RPMI8226 (cell line): ENCODE results near the gene WNT11.
A peak's percentile ranks its signal among the peaks of the same experiment; 100 is the strongest.
"Not testable (repeated sequence)": the region's sequence is repeated elsewhere in the genome, so short reads cannot be mapped to it uniquely, and the experiment has no call there.

Experiments
- DNase-seq: peaks from one replicate; pipeline ENCODE4 v3.0.0-alpha.2; 2015

WNT11 gene

DNA sequence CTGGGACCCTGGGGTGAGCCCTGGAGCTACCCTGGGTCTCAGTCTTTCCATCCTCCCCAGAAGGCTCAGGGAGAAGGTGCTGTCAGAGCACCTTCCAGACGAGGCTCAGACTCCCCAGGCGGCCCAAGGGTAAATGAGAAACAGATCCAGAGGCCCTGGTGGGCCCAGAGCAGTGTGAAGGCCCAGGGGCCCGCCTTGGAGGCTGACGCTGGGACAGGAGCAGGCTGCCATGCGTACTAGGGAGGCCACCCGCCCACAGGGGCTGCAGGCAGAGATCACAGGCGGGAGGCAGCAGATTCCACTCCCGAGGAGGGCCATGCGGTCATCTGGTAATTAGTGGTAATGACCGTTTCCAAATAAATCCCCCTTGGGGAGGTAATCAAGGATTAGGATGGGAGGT is 5.2 kb downstream of the WNT11 start:
- DNase-seq = no peak

DNA sequence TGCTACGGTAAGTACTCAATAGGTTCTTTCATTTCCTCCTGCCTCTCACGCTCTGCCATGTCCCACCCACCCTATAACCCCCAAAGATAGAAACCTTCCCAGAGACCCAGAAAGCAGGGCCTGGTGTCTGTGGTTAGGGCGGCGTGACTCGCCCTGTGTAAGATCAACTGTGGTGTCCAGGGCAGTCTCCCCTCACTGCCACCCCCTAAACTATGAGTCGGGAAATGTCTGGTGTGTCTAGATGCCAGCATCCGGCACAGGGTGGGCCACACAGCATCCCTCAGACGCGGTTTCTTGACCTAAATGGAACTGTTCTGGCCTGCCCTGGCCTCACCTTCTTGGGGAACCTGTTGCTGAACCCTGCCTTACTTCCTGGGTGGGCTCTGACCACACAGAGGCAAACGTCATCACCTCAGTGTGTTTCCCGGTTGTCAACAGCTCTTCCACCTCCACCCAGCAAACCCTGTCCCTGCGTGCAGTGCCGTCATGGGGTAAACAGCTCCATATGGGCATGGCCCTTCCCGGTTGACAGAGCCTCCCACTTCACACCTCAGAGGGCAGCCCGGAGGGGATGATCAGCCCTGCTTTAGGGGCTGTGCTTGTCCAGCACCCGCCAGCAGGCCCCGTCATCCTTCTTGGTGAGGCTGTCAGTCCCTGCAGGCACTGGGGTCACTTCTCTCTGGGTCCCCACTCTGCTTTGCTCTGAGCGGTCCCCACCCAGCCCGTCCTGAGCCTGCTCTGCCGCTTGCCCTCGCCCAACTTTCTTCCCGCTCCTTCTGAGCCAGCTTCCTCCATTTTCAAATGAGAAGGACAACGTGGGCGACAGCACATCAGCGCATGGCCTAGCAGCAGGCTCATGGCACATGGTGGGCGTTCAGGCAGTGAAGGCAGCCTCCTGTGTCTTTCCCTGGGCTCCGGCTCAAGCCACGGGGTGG is 6.0 kb downstream of the WNT11 start:
- no peak for DNase-seq

DNA sequence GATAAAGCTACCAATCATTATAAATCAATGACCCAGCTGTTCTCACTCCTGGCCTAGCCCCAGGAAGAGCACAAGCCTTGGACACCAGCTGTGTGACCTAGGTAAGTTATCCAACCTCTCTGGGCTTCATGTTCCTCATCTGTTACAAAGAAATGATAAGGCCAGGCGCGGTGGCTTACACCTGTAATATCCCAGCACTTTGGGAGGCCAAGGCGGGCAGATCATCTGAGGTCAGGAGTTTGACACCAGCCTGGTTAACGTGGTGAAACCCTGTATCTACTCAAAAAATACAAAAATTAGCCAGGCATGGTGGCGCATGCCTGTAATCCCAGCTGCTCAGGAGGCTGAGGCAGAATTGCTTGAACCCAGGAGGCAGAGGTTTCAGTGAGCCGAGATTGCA is 7.6 kb downstream of the WNT11 start:
- not testable (repeated sequence) for DNase-seq

DNA sequence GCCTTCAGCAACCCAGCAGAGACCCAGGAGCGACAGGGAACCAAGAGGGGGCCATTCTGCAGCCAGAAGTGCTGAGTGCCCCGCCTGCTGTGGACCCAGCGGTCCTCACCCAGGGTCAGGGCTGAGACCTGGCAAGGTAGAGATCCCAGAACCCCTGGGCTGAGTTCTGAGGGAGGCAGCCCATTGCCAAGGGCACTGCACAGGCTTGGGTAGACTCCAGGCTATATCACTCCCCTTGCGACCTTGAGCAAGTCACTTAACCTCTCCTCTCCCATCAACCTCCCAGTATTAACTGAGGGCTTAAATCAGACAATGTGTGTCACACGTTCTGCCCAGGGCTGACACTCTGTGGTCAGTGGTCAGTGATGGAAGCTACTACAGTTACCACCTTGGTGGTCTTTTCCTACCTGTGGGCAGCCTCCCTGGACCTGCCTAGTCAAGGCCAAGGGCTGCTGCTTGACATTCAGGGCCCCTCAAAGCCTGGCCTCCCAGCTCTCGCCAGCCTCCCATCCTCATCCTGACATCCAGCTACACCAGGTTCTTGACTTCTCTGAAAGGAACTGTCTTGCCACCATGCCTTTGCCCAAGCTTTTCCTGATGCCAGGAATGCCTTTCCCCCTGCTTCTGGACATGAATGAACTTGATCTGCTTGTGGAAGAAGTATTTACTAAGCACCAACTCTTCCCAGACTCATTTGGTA is 8.2 kb downstream of the WNT11 start:
- DNase-seq = no peak

DNA sequence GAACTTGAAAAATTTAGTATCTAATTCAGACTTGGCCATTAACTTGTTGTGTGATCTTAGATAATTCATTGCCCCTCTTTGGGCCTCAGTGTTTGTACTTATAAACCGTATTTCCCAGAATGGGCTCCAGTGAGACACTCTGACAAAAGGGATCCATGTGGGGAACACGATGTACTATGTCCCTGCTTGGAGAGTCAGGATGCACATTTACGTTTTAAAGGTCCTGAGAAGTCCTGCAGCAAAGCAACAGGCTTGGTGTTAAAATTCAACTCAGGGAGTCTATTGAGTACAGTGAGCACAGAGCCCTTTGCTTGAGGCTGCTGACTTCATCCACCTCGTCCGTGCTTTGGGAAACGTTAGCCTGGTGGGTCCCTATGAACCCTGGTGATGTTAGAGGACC is 9.0 kb downstream of the WNT11 start:
- DNase-seq = no peak

DNA sequence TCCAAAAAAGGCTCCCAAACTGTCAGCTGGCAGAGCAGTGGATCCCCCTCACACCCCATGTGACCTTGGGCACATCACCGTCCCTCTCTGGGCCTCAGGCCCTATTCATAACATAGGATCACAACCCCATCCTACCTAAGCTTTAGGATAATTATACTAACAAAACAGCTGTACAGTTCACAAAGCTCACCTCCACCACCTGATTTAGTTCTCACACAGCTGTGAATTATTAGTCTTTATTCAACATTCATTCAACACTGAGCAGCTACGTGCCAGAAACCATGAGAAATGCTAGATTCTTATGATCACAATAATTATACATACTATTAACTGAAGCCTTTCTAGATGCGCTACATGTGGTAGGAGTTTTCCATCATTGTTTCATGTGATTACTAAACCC is 9.5 kb downstream of the WNT11 start:
- DNase-seq = no peak

DNA sequence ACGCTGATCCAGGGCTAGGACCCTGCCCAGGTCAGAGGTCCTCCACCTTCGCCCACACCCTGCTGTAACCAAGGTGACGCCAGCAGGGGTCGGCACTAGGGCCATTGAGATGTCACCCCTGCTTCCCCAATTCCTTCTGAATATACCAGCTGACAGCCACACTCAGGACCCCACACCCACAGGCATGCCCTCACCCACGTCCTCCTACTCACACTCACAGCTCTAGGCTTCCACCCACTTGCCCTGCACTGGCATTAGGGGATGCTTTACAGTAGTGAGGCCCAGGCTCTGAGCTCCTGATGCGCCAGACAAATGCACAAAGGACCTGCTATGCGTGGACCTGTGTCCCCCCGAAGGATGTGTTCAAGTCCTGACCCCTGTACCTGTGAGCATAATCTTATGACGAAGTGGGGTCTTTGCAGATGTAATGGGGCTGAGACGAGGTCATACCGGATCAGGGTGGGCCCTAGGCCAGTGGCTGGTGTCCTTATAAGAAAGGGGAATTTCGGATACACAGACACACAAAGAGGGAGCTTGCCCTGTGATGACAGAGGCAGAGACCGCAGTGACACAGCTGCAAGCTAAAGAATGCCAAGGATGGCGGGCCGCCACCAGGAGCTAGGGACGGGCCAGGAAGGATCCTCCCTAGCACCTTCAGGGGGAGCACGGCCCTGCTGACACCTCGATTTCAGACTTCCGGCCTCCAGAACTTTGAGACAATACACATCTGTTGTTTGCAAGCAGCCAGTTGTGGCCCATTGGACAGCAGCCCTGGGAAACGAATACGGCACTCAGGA is 11.2 kb downstream of the WNT11 start:
- no peak for DNase-seq

DNA sequence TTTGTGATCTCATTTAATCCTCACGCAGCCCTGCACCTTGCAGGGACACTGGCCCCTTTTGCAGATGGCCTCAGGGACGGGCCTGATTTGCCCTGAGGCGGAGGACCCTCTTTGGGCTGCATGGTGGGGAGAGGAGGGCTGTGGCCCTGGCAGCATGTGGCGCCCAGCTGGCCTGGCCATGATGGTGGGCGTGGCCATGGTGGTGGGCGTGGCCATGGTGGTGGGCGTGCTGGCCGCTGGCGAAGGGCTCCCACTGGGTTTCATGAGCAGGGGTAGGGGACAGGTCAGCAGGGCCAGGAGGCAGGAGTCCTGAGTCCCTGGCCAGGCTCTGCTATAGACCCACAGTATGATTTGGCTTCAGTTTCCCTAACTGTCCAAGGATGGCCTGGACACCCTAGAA is 13.1 kb downstream of the WNT11 start:
- DNase-seq = no peak

DNA sequence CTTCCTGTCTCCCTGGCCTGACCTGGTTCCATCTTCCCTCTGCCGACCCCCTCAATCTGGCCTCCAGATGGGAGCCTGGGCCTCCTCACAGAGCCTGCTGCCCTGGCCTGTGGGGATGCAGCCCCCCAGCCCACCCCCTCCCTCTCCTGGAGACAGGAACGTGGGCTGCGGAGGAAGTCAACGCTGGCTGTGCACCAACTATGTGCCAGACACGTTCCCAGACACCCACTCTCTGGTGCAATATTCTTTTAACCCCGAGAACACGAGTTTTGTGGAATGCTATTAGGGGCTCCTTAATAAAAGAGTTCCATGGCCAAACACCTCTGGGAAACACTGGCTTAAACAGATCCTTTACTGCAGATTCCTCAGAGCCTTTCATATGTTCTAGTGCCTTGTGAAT is 15.9 kb downstream of the WNT11 start:
- DNase-seq = no peak

DNA sequence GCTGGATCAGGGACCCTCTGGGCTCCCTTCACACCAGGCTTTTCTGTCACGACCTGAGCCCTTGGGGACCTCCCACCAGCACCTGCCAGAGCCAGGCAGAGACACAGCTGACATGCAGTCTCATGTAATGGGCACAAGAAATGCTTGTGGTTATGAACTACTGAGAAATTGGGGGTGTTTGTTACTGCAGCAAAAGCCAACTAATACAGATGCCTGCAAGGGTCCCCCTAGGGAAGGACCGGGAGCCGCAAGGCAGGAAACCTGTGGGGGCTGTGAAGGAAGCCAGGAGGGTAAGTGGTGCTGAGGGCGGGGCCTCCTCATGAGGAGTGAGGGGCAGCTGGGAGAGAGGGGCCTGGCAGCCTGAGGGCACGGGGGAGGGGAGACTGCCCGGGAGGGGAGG is 16.6 kb downstream of the WNT11 start:
- DNase-seq = no peak

DNA sequence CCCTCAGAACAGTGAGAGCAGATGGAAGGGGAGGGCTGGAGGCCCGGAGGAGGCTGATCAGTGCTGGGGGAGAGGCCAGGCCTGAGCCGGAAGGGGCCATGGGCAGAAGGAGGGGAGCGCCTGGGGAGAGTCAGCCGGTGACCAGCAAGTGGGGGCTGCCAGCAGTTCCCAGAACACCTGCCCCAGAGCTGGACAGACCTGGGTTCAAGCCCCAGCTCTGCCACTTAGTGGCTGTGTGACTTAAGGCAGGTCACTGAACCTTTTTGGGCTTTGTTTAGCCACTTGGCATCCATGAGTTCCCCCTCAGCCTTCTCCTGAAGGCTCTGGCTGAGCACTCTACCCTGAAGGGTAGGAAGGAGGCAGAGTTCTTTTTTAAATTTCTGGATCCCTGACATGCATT is 17.4 kb downstream of the WNT11 start:
- DNase-seq = no peak

DNA sequence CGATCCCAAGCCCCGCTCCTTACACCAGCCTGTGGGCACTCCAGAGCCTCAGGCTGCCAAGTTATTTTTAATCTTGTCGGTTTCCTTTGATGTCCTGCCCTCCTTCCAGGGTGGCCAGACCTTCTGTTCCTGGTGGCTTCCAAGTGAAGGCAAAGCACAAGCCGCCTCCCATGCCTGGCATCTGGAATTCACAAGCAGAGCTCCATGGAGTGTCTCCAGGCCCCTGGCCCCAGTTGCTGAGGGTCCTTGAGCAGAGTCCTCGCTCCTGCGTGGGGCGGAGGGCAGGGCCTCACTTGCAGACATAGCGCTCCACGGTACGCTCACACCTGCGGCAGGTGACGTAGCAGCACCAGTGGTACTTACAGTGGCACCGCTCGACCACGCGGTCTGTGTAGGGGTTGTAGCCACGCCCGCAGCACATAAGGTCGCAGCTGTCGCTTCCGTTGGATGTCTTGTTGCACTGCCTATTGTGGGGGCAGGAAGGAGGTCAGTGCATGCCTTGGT is 19.5 kb downstream of the WNT11 start:
- no peak for DNase-seq

DNA sequence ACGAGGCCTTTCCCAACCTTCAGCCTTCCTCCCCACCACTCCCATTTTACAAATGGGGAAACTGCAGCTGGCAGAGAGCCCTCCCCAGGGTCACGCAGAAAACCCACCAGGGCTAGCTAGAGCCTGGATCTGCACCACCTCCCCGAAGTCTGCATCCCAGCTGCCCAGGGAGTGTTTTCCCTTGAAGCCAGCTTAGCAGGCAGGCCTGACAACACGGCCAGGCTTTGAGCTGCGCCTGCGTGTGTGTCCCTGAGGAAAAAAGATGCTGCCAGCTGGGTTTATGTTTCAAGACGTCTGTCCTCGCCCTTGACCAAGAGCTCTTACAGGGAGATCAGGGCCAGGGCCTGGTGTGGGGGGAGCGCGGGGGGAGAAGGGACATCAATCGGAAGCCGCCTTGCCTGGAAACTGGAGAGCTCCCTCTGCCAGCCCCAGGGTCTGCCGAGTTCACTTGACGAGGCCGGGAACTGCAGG is 20.3 kb downstream of the WNT11 start:
- DNase-seq = no peak

DNA sequence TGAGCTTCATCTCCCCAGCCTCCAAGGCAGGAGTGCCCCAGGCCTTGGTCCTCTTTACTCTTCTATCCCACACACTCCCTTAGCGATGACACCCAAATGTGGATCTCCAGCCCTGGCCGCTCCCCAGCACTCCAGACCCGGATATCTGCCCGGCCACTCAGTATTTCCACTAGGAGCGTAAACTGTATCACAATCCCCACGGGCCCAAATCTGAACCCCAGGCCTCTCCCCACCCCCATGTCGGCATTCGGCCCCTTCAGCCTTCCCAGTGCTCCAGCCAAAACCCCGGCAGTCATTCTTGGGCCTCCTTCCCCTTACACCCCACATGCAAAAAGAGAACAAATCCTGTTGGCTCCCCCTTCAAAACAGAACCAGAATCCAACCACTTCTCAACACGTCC is 20.8 kb downstream of the WNT11 start:
- DNase-seq = no peak

DNA sequence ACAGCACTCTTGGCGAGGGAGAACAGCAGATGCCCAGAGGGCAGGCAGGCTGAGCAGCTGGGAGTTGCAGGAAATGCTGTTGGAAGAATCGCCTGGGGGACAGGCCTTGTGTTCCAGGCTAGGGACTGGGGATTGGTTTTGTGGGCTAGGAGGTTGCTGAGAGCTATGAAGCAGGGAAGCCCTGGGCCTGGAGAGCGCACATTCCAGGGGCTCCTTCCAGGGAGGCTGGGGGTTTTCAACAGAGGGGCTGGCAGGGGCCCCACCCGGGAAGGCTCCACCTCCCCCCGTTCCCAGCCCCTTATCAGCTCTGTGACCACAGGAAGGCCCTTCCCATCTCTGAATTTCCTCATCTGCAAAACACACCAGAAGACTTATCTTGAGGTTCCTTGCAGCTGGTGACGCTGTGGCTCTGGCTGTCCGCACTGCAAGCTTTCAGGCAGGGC is 21.7 kb downstream of the WNT11 start:
- no peak for DNase-seq

DNA sequence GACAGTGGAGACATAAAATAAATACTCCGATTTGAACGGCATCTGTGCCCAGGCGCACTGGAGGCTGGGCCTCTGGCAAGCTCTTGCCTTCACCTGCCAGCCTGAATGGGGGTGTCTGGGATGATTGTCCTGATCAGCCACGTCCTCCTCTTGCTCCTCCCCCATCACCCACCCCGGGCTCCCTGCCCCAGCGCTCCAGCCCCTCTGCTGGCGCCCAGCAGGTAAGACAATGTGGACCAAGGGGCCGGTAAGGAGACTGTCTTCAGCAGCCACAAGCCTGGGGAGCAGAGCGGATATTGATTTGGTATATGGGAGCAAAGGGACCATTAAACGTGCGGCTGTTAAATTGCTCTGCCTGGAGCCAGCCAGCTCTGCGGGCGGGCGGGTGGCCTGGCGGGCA is 24.9 kb downstream of the WNT11 start:
- no peak for DNase-seq

DNA sequence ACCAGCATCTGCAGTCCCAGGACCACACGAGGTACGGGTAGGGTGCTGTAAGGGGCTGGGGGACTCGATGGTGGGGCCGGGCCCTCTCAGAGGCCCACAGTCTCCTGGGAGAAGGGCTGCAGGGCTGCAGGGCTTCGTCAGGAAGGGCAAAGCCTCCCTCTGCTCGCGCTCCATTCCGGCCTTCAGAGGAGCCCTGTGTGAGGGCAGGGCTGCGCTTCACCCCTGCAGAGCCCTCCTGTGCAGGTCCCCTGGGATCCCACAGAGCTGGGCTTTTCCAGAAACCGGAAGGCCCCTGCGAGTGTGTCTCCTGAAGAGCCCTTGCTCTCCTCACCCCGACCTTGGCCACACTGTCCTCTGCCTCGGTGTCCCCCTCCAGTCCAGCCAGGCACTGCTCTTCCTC is 27.2 kb downstream of the WNT11 start:
- DNase-seq = no peak

DNA sequence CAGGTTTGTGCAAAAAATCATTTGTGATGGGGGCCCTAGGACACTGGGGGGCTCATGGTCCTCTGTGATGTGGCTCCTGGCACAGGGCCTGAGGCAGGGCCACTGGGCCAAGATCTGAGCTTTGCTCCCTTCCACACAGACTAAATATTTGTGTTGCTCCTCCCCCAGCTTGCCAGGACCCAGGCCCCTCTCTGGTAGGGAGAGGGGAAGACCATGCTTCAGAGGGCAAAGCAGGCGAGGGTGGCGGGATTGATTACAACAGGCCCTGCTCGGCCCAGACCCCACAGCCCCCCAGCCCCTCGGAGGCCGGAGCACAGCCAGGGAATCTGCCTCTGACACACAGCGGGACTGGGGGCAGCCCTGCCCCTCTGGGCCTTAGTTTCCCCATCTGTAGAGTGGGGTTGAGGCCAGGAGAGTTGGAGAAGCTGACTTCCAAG is 29.0 kb downstream of the WNT11 start:
- no peak for DNase-seq

DNA sequence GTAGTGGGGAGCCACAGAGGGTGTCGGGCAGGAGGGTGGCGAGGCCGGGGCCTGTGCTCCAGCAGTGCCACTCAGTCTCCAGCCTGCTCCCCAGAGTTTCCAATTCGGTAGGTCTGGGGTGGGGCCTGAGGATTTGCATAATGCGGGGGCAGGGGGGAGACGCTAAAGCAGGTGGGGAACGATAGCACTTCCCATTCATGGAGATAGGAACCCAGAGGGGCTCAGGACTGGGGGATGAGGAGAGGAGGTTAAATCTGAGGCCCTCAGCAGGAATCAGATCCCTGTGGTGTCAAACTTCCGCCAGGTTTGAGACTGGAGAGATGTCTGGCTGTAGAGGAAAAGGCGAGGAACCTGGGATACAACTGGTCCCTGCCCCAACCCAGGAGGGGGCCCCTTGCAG is 29.8 kb downstream of the WNT11 start:
- no peak for DNase-seq

DNA sequence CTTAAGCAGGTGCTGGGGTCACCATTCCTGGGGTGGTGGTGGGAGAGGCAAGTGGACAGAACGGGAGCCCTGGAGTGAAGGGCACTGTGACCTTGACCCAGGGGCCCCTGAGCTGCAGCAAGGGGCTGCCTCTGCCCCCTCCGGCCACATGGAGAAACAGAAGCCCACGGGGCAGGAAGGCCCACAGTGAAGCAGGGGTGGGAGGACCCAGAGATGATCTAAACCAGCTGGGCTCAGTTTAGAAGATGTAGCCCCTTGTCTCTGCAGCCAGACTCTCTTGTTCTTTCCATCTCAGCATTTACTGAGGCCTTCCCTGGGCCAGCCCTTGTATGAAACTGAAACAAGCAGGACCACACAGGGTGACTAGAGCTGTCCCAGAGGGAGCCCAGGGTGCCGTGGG is 30.5 kb downstream of the WNT11 start:
- DNase-seq = peak; percentile 54

DNA sequence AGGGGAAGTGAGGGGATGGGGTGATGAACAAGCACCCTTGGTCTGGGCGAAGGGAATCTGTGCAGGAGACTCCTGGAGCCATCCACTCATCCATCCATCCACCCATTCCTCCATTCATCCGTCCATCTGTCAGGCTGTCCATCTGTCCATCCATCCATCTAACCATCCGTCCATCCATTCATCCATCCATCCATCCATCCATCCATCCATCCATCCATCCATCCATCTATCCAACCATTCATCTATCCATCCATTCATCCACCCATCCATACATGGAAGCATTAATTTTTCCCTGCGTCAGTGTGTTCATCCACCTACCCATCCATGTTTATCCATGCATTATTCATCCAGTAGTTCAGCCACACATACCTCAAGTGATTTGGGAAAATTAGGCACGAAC is 32.0 kb downstream of the WNT11 start:
- DNase-seq = no peak

DNA sequence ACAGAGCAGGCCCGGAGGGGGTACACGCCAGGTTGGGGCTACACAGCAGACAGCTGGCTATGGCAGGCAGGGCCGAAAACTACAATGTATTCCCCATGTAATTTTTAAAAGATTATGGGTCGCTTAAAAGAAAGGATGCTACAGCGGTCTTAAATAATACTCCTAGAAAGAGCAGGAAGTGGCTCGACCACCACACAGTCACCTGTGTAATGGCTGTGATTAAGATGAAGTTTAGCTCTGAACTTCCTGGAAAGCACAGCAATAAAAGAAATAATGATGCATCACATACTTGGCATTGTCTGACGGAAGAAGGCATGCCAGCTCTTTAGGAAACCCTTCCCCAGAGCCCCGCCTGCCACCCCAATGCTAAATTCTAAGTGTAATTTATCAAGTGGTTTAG is 32.6 kb downstream of the WNT11 start:
- no peak for DNase-seq

DNA sequence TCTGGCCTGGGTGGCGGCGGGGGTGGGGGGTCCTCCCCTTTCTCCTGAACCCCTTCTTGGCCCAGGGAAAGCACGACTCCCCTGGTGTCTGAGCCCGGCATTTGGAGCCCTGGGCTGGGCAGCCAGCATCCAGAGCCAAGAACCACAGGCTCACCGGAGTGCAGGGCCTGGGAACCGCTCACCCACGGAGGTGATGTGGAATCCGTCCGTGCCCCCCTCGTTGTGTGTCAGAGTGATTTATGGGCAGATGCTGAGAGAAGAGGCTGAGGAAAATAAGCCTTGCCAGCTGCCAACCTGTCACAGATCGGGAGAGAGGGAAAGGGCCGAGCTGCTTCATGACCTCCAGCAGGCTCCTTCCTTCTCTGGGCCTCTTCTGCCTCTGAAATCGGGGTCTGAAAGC is 33.7 kb downstream of the WNT11 start:
- no peak for DNase-seq
